Left ventricle myocardium inferior (tissue), 1 donor: ENCODE results near the gene RANGAP1. TPM values are rescaled to one million over a fixed set of nuclear protein-coding genes. Genes with fewer than 3 reads are reported as not detected.
"Not testable (repeated sequence)": the region's sequence is repeated elsewhere in the genome, so short reads cannot be mapped to it uniquely, and the experiment has no call there.

Experiments
- DNase-seq: peaks from one replicate; pipeline ENCODE4 v3.0.0-alpha.2; 2020
- H3K27ac ChIP-seq: fragments of 200-600 bp; replicated peaks from 2 replicates; pipeline ENCODE4 v1.8.0; 2021
- H3K27me3 ChIP-seq: fragments of 200-600 bp; 2 replicates; pipeline ENCODE4 v1.8.0; 2021; ENCODE audit warnings: low read depth
- H3K36me3 ChIP-seq: fragments of 200-600 bp; 2 replicates; pipeline ENCODE4 v1.8.0; 2021
- H3K4me1 ChIP-seq: fragments of 200-600 bp; 2 replicates; pipeline ENCODE4 v1.8.0; 2021
- H3K4me3 ChIP-seq: fragments of 200-600 bp; 2 replicates; pipeline ENCODE4 v1.8.0; 2021; ENCODE audit warnings: mild to moderate bottlenecking, moderate library complexity
- H3K9me3 ChIP-seq: fragments of 200-600 bp; replicated peaks from 2 replicates; pipeline ENCODE4 v1.8.0; 2021
- CTCF ChIP-seq: fragments of 200-600 bp; IDR thresholded peaks from 2 replicates; pipeline ENCODE4 v1.8.0; 2021; ENCODE audit warnings: antibody characterized with exemption, mild to moderate bottlenecking, borderline replicate concordance
- intact Hi-C: fragments of 100-400 bp; cut with micrococcal nuclease; formaldehyde crosslinking; loops from one replicate; pipeline ENCODE4 v1.11.0; 2022
- total RNA-seq: library from RNA; stranded (reverse); fragmentation: NEBNext Ultra II Directional; extraction: Animal tissue kit (Norgen Biotek cat#: 25700); gene quantifications from one replicate; pipeline ENCODE4 v1.2.1, GENCODE V29; 2021
- donor health status: DM: no; HTN: yes; CAD: no; lungs with severe emphysema.

The RANGAP1 gene
- total RNA-seq, 1 donor from 2014 or later = 36.4 TPM

- Histone ChIP-seq H3K4me3 (peak overlapping the region; percentile 99), H3K9me3 (no peaks in the 10 kb centered on the region), H3K4me1 (peaks cover 35% of the 10 kb centered on the region), H3K36me3 (peaks cover 4% of the 10 kb centered on the region), H3K27me3 (no peaks in the 10 kb centered on the region), H3K27ac (peak overlapping the region; percentile 94)
- DNase-seq = no peak
- no peak for TF ChIP-seq CTCF
- intact Hi-C loops = no loop called here
Observed at GRCh38 chr22:41302811-41303210, 16.8 kb upstream of the RANGAP1 start.

DNA sequence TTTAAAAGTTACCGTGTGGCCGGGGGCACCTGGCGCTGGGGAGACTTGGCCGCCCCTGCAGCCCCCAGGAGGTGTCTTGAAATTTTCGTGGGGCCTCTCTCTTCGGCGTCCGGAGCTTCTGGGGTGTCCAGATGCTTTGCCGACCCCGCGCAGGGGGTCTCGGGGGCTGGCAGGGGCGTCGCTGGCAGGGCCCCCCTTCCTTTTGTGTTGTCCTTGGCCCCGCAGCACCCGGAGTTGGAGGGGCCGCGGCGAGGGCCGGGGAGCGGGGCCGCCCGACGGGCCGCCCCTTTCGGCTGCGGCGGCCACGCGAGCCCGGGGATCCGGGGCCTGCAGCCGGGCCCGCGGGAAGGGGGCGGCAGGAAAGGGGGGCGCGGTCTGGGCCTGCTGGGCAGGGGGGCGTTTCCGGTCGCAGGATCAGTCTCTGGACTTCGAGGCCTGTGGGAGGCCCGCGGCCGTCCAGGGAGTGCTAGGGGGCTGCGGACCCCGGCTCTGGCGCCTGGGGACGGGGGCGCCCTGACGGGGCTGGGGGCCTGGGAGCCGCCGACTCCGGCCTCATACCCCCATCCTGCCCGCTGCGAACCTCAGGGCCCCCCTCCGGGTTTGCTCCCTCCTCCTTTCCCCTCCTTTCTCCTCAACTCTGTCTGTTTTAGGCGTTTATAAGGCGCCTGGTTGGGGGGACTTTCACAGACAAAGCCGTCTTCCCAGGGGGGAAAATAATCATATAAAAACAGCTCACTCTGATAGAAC is 16.2 kb upstream of the RANGAP1 start:
- H3K4me1 ChIP-seq = peaks cover 29% of the 10 kb centered on the region
- DNase-seq = no peak
- no peaks in the 10 kb centered on the region for H3K36me3 ChIP-seq
- intact Hi-C loops = no loop called here
- peak overlapping the region; percentile 99 for H3K4me3 ChIP-seq
- no peaks in the 10 kb centered on the region for H3K27me3 ChIP-seq
- no peak for TF ChIP-seq CTCF
- H3K9me3 ChIP-seq = no peaks in the 10 kb centered on the region
- H3K27ac ChIP-seq = peak overlapping the region; percentile 94

- no peaks in the 10 kb centered on the region for H3K36me3 ChIP-seq
- H3K9me3 ChIP-seq = no peaks in the 10 kb centered on the region
- intact Hi-C loops = no loop called here
- peak within 1 kb of the TSS; percentile 94 for H3K27ac ChIP-seq
- peak; percentile 77 for TF ChIP-seq CTCF
- no peaks in the 10 kb centered on the region for H3K27me3 ChIP-seq
- H3K4me1 ChIP-seq = peaks cover 28% of the 10 kb centered on the region
- peak; percentile 82 for DNase-seq
- H3K4me3 ChIP-seq = peak within 1 kb of the TSS; percentile 99
Observed at GRCh38 chr22:41301085-41302020, 15.4 kb upstream of the RANGAP1 start, which contains the start of gene ZC3H7B. Gene ZC3H7B, plus strand, starts transcription at chr22:41301525. Its CDS starts 19,136 bp downstream, at chr22:41320661.

DNA sequence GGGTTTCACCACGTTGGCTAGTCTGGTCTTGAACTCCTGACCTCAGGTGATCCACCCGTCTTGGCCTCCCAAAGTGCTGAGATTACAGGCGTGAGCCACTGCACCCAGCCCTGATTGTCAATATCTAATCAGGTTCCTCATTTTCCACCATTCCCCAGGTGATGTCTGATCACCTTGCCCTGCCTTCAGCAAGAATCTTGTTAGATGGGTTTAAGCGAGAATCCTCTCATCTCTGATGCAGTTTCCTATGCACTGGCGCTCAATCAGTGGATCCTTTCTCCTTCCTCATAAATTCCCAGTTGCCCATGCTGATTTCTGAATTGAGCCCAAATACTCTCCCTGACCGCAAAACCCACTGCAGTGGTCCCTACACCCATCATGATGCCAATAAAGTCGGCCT is 14.7 kb upstream of the RANGAP1 start:
- intact Hi-C loops = no loop called here
- Histone ChIP-seq H3K36me3 (no peaks in the 10 kb centered on the region), H3K27ac (peak overlapping the region; percentile 94), H3K27me3 (no peaks in the 10 kb centered on the region), H3K9me3 (no peaks in the 10 kb centered on the region), H3K4me1 (peaks cover 28% of the 10 kb centered on the region), H3K4me3 (peak overlapping the region; percentile 99)
- DNase-seq = no peak
- no peak for TF ChIP-seq CTCF

- no peak for DNase-seq
- Histone ChIP-seq H3K36me3 (no peaks in the 10 kb centered on the region), H3K27me3 (no peaks in the 10 kb centered on the region), H3K27ac (no peak overlapping the region), H3K9me3 (no peaks in the 10 kb centered on the region), H3K4me1 (peaks cover 14% of the 10 kb centered on the region), H3K4me3 (no peak overlapping the region)
- no peak for TF ChIP-seq CTCF
- intact Hi-C loops = no loop called here
Observed at GRCh38 chr22:41296826-41297667, 11.1 kb upstream of the RANGAP1 start.

DNA sequence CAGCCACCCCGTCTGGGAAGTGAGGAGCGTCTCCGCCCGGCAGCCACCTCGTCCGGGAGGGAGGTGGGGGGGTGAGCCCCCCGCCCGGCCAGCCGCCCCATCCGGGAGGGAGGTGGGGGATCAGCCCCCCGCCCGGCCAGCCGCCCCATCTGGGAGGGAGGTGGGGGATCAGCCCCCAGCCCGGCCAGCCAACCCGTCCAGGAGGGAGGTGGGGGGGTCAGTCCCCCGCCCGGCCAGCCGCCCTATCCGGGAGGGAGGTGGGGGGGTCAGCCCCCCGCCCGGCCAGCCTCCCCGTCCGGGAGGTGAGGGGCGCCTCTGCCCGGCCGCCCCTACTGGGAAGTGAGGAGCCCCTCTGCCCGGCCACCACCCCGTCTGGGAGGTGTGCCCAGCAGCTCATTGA is 8.8 kb upstream of the RANGAP1 start:
- H3K36me3 ChIP-seq, H3K9me3 ChIP-seq, DNase-seq, intact Hi-C loops, H3K4me3 ChIP-seq, H3K27me3 ChIP-seq, H3K4me1 ChIP-seq, H3K27ac ChIP-seq: not testable (repeated sequence)
